Measurements from ENCODE around the gene MIER2. TPM values are rescaled to one million over a fixed set of nuclear protein-coding genes. Genes with fewer than 3 reads are reported as not detected.
A peak's percentile ranks its signal among the peaks of the same experiment; 100 is the strongest.

The MIER2 gene
- total RNA-seq, 1 experiment from 2014 or later, result not detected

GRCh38 chr19:345320-345879 is 804 bp upstream of the MIER2 start:
- Histone ChIP-seq H3K79me2 (ENCODE audit: low read length) (peaks cover 37% of the 10 kb centered on the region), H3K4me3 (ENCODE audit: low read length) (no peak overlapping the region), H4K20me1 (ENCODE audit: low read length) (peaks cover 21% of the 10 kb centered on the region; the same call in 1 of the 2 replicates), H3K4me1 (ENCODE audit: insufficient read depth, low read length) (peaks cover 25% of the 10 kb centered on the region), H2AFZ (ENCODE audit: low read length) (no peak overlapping the region), H3K27ac (ENCODE audit: low read length) (no peak overlapping the region), H3K4me2 (ENCODE audit: low read length) (peak overlapping the region; percentile 66), H3F3A (ENCODE audit: low read length, unreplicated experiment) (no peaks in the 10 kb centered on the region), H3K27me3 (ENCODE audit: low read length) (no peaks in the 10 kb centered on the region), H3K9me2 (replicated peaks; ENCODE audit: low read length) (no peaks in the 10 kb centered on the region), H3K9me3 (ENCODE audit: low read length) (no peaks in the 10 kb centered on the region), H3K36me3 (ENCODE audit: low read depth, low read length) (no peaks in the 10 kb centered on the region), H3K9ac (ENCODE audit: low read length) (no peak overlapping the region)
- ATAC-seq (no peak), DNase-seq (no peak)
- CTCF ChIA-PET, result no interaction called here
- no TSS peak for BruUV-seq (replicated peaks)
- POLR2A ChIA-PET (ENCODE audit: unreplicated experiment), result no interaction called here
- TF ChIP-seq EZH2phosphoT487 (IDR thresholded peaks at IDR 0.05; ENCODE audit: borderline replicate concordance, low read length) (no peak), EZH2 (IDR thresholded peaks at IDR 0.05; ENCODE audit: low read length, unreplicated experiment) (no peak), CTCF (conservative IDR thresholded peaks at IDR 0.05; ENCODE audit: low read depth, low read length) (no peak)
- intact Hi-C loops (cut with micrococcal nuclease), result no loop called here

- Histone ChIP-seq H3K27ac (ENCODE audit: low read length) (peak overlapping the region; percentile 74), H2AFZ (ENCODE audit: low read length) (0 out of 2 replicates have a peak overlapping the region, but pooled peaks have one; percentile 7), H3K9me2 (replicated peaks; ENCODE audit: low read length) (no peaks in the 10 kb centered on the region), H3K4me1 (ENCODE audit: insufficient read depth, low read length) (peaks cover 25% of the 10 kb centered on the region), H3K9me3 (ENCODE audit: low read length) (no peaks in the 10 kb centered on the region), H3K4me2 (ENCODE audit: low read length) (peak overlapping the region; percentile 97), H3F3A (ENCODE audit: low read length, unreplicated experiment) (no peaks in the 10 kb centered on the region), H3K27me3 (ENCODE audit: low read length) (no peaks in the 10 kb centered on the region), H3K4me3 (ENCODE audit: low read length) (peak overlapping the region; percentile 75), H3K9ac (ENCODE audit: low read length) (peak overlapping the region; percentile 79), H4K20me1 (ENCODE audit: low read length) (peaks cover 21% of the 10 kb centered on the region; the same call in 1 of the 2 replicates), H3K79me2 (ENCODE audit: low read length) (peaks cover 42% of the 10 kb centered on the region), H3K36me3 (ENCODE audit: low read depth, low read length) (no peaks in the 10 kb centered on the region)
- ChIA-PET POLR2A (ENCODE audit: unreplicated experiment) (no interaction called here), CTCF (no interaction called here)
- TF ChIP-seq EZH2phosphoT487 (IDR thresholded peaks at IDR 0.05; ENCODE audit: borderline replicate concordance, low read length), result no peak
- TF ChIP-seq CTCF (conservative IDR thresholded peaks at IDR 0.05; ENCODE audit: low read depth, low read length), result no peak
- BruUV-seq (replicated peaks), result no TSS peak
- ATAC-seq (peak; percentile 23), DNase-seq (no peak)
- intact Hi-C loops (cut with micrococcal nuclease), result no loop called here
Observed at GRCh38 chr19:343941-344624, 513 bp downstream of the MIER2 start.

GRCh38 chr19:343451-343931 is 1.1 kb downstream of the MIER2 start:
- Histone ChIP-seq H3K4me2 (ENCODE audit: low read length) (peak overlapping the region; percentile 97), H2AFZ (ENCODE audit: low read length) (0 out of 2 replicates have a peak overlapping the region, but pooled peaks have one; percentile 7), H3K36me3 (ENCODE audit: low read depth, low read length) (no peaks in the 10 kb centered on the region), H3K79me2 (ENCODE audit: low read length) (peaks cover 42% of the 10 kb centered on the region), H3K9me3 (ENCODE audit: low read length) (no peaks in the 10 kb centered on the region), H4K20me1 (ENCODE audit: low read length) (peaks cover 21% of the 10 kb centered on the region; the same call in 1 of the 2 replicates), H3K9me2 (replicated peaks; ENCODE audit: low read length) (no peaks in the 10 kb centered on the region), H3K27me3 (ENCODE audit: low read length) (no peaks in the 10 kb centered on the region), H3F3A (ENCODE audit: low read length, unreplicated experiment) (no peaks in the 10 kb centered on the region), H3K4me1 (ENCODE audit: insufficient read depth, low read length) (peaks cover 25% of the 10 kb centered on the region), H3K9ac (ENCODE audit: low read length) (peak overlapping the region; percentile 79), H3K27ac (ENCODE audit: low read length) (peak overlapping the region; percentile 74), H3K4me3 (ENCODE audit: low read length) (peak overlapping the region; percentile 75)
- TSS peak; percentile 71 for BruUV-seq (replicated peaks)
- CTCF ChIA-PET, result no interaction called here
- POLR2A ChIA-PET (ENCODE audit: unreplicated experiment), result no interaction called here
- TF ChIP-seq CTCF (conservative IDR thresholded peaks at IDR 0.05; ENCODE audit: low read depth, low read length) (no peak), EZH2phosphoT487 (IDR thresholded peaks at IDR 0.05; ENCODE audit: borderline replicate concordance, low read length) (no peak)
- DNase-seq (no peak), ATAC-seq (peak; percentile 18)
- intact Hi-C loops (cut with micrococcal nuclease), result no loop called here
